ENCODE results near the gene LCOR. TPM values are rescaled to one million over a fixed set of nuclear protein-coding genes. Genes with fewer than 3 reads are reported as not detected.
A peak's percentile ranks its signal among the peaks of the same experiment; 100 is the strongest.

Gene LCOR
- total and polyA plus RNA-seq, 2 experiments from 2014 or later, result 26.1 to 48.7 TPM

- no peak for TF ChIP-seq EZH2 (IDR thresholded peaks at IDR 0.05; ENCODE audit: borderline replicate concordance)
- TF ChIP-seq, protein P1, sequence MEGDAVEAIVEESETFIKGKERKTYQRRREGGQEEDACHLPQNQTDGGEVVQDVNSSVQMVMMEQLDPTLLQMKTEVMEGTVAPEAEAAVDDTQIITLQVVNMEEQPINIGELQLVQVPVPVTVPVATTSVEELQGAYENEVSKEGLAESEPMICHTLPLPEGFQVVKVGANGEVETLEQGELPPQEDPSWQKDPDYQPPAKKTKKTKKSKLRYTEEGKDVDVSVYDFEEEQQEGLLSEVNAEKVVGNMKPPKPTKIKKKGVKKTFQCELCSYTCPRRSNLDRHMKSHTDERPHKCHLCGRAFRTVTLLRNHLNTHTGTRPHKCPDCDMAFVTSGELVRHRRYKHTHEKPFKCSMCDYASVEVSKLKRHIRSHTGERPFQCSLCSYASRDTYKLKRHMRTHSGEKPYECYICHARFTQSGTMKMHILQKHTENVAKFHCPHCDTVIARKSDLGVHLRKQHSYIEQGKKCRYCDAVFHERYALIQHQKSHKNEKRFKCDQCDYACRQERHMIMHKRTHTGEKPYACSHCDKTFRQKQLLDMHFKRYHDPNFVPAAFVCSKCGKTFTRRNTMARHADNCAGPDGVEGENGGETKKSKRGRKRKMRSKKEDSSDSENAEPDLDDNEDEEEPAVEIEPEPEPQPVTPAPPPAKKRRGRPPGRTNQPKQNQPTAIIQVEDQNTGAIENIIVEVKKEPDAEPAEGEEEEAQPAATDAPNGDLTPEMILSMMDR (IDR thresholded peaks at IDR 0.05; ENCODE audit: poor library complexity), result no peak
- no peak for TF ChIP-seq EZH2phosphoT487 (IDR thresholded peaks at IDR 0.05; ENCODE audit: low read depth, severe bottlenecking, unreplicated experiment)
- H3K27me3 ChIP-seq, result no peaks in the 10 kb centered on the region
- no peak overlapping the region for H3K4me3 ChIP-seq
- WGBS (ENCODE audit: low lambda C conversion rate, missing lambda C conversion rate), result 93% methylated on average over 5 of the region's 5 CpGs
- H3K9me3 ChIP-seq (ENCODE audit: low read depth), result no peaks in the 10 kb centered on the region
- H2AFZ ChIP-seq, result no peak overlapping the region
- H3K4me2 ChIP-seq, result no peak overlapping the region
- H3K79me2 ChIP-seq, result peaks cover 7% of the 10 kb centered on the region
- DNase-seq (ENCODE audit: low spot score), result no peak
- peaks cover 2% of the 10 kb centered on the region for H4K20me1 ChIP-seq (ENCODE audit: insufficient read depth, poor library complexity, severe bottlenecking)
- H3K27ac ChIP-seq, result no peak overlapping the region
- no peaks in the 10 kb centered on the region for H3K9me2 ChIP-seq (replicated peaks; ENCODE audit: insufficient read depth)
- H3K4me1 ChIP-seq (ENCODE audit: insufficient read depth), result no peaks in the 10 kb centered on the region
- H3K36me3 ChIP-seq (replicated peaks; ENCODE audit: insufficient read depth, low read depth), result no peaks in the 10 kb centered on the region
These were observed 3.5 kb upstream of the LCOR start for GRCh38 chr10:96828609-96829008.

- WGBS (ENCODE audit: low lambda C conversion rate, missing lambda C conversion rate), result 93% methylated on average over 5 of the region's 5 CpGs
- H3K79me2 ChIP-seq, result peaks cover 12% of the 10 kb centered on the region
- H3K4me3 ChIP-seq, result no peak overlapping the region
- H2AFZ ChIP-seq, result no peak overlapping the region
- H3K4me2 ChIP-seq, result no peak overlapping the region
- DNase-seq (ENCODE audit: low spot score), result no peak
- H3K9me3 ChIP-seq (ENCODE audit: low read depth), result no peaks in the 10 kb centered on the region
- no peak overlapping the region for H3K27ac ChIP-seq
- no peaks in the 10 kb centered on the region for H3K27me3 ChIP-seq
- no peaks in the 10 kb centered on the region for H3K36me3 ChIP-seq (replicated peaks; ENCODE audit: insufficient read depth, low read depth)
- H4K20me1 ChIP-seq (ENCODE audit: insufficient read depth, poor library complexity, severe bottlenecking), result peaks cover 8% of the 10 kb centered on the region
- no peaks in the 10 kb centered on the region for H3K9me2 ChIP-seq (replicated peaks; ENCODE audit: insufficient read depth)
- TF ChIP-seq EZH2 (IDR thresholded peaks at IDR 0.05; ENCODE audit: borderline replicate concordance) (no peak), EZH2phosphoT487 (IDR thresholded peaks at IDR 0.05; ENCODE audit: low read depth, severe bottlenecking, unreplicated experiment) (no peak)
- TF ChIP-seq, protein P1 (IDR thresholded peaks at IDR 0.05; ENCODE audit: poor library complexity), result no peak
- H3K4me1 ChIP-seq (ENCODE audit: insufficient read depth), result no peaks in the 10 kb centered on the region
These were observed 2.9 kb upstream of the LCOR start for GRCh38 chr10:96829029-96829773.

DNA sequence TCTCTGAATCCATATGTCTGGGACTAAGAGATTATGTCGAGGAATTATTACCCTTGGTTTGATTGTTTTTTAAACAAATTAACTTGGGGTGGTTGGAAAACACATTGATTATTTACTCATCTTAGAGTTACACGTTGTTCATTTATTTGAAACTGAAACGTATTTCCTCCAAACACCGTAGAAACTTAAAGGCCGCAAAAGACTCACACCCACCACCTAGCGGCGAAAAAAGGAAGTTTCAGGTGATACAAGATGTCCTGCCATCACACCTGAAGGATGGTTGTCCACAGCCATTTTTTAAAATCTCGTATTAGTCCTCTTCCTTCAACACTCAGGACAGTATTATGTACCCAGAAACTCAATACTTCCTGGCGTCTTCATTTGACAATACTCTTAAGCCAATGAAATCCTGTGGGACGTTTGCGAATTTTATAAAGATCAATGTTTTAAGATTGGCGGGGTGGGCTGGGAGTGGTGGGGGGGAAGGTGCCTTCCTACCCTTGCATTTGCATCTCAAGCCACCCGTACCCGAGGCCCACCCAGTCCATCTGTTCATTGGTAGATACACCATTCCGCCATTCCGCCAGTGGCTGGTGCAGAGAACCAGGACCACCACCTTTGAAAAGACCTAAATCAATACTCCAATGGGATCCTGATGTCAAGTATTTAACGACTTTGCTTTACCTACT, 1.4 kb upstream of the LCOR start:
- peaks cover 4% of the 10 kb centered on the region for H3K4me1 ChIP-seq (ENCODE audit: insufficient read depth)

More for the DNA sequence above, 1.4 kb upstream of the LCOR start:
- peak overlapping the region; percentile 94 for H3K27ac ChIP-seq
- peak; percentile 85 for DNase-seq (ENCODE audit: low spot score)
- H3K27me3 ChIP-seq, result no peaks in the 10 kb centered on the region
- H2AFZ ChIP-seq, result peak overlapping the region; percentile 10
- peaks cover 27% of the 10 kb centered on the region for H3K79me2 ChIP-seq
- H3K4me2 ChIP-seq, result peak overlapping the region; percentile 68
- H3K9me2 ChIP-seq (replicated peaks; ENCODE audit: insufficient read depth), result no peaks in the 10 kb centered on the region
- no peaks in the 10 kb centered on the region for H3K9me3 ChIP-seq (ENCODE audit: low read depth)
- H3K36me3 ChIP-seq (replicated peaks; ENCODE audit: insufficient read depth, low read depth), result no peaks in the 10 kb centered on the region
- H4K20me1 ChIP-seq (ENCODE audit: insufficient read depth, poor library complexity, severe bottlenecking), result peaks cover 23% of the 10 kb centered on the region
- WGBS (ENCODE audit: low lambda C conversion rate, missing lambda C conversion rate), result 31% methylated on average over 17 of the region's 17 CpGs
- TF ChIP-seq EZH2phosphoT487 (IDR thresholded peaks at IDR 0.05; ENCODE audit: low read depth, severe bottlenecking, unreplicated experiment) (no peak), EZH2 (IDR thresholded peaks at IDR 0.05; ENCODE audit: borderline replicate concordance) (no peak)
- TF ChIP-seq, protein P1 (IDR thresholded peaks at IDR 0.05; ENCODE audit: poor library complexity), result peak; percentile 79
- no peak overlapping the region for H3K4me3 ChIP-seq
